Lower leg skin (tissue), 3 donors: ENCODE results near the gene DDC.

Source experiments
- CTCF ChIP-seq, 3 donors: fragments of 450-650 bp; IDR thresholded peaks; one replicate each; pipeline ENCODE4 v1.5.1; 2016; ENCODE audit warnings: antibody characterized with exemption in 3 of 3, mild to moderate bottlenecking in 3 of 3, moderate library complexity in 2 of 3
- POLR2A ChIP-seq, 2 donors: fragments of 450-650 bp; IDR thresholded peaks; one replicate each; pipeline ENCODE4 v1.6.1; 2016 to 2017; ENCODE audit warnings: antibody characterized with exemption in 2 of 2, mild to moderate bottlenecking in 1 of 2, moderate library complexity in 1 of 2

GRCh38 chr7:50599385-50599784, 34.2 kb upstream of the DDC start:
- TF ChIP-seq CTCF (IDR thresholded peaks at IDR 0.05), result no peak
- no peak for TF ChIP-seq POLR2A (IDR thresholded peaks at IDR 0.05)
